ENCODE measurements around the gene LMNA. TPM values are rescaled to one million over a fixed set of nuclear protein-coding genes. Genes with fewer than 3 reads are reported as not detected.
"Not testable (repeated sequence)": the region's sequence is repeated elsewhere in the genome, so short reads cannot be mapped to it uniquely, and the experiment has no call there.

Gene LMNA
- polyA plus RNA-seq, 1 of the 3 experiments (the other 2 are of a cell fraction) = 983 TPM

- Histone ChIP-seq H4K20me1 (ENCODE audit: insufficient read depth) (peaks cover 81% of the 10 kb centered on the region), H3K79me2 (ENCODE audit: insufficient read depth) (peaks cover 95% of the 10 kb centered on the region), H3K36me3 (replicated peaks in 1 of 2; ENCODE audit: control insufficient read depth in 1 of 2, insufficient read depth in 2 of 2, low read length in 1 of 2) (peaks cover 0 to 22% of the 10 kb centered on the region in 2 experiments), H3K27me3 (ENCODE audit: insufficient read depth) (no peaks in the 10 kb centered on the region), H3K9me2 (no peaks in the 10 kb centered on the region), H3K27ac (ENCODE audit: low read depth in 2 of 2, low read length in 1 of 2) (peak overlapping the region; percentile 97 to 100), H3K4me2 (peak overlapping the region; percentile 95), H3K9ac (peak overlapping the region; percentile 97), H3K4me3 (ENCODE audit: low read depth in 2 of 2, low read length in 1 of 2) (peak overlapping the region in 1 of 2 experiments; percentile 59; a peak in 2 of 4 replicates), H3F3A (replicated peaks; ENCODE audit: insufficient read depth) (peaks cover 90% of the 10 kb centered on the region), H2AFZ (ENCODE audit: low read depth) (no peak overlapping the region), H3K9me3 (no peaks in the 10 kb centered on the region), H3K4me1 (ENCODE audit: control insufficient read depth in 1 of 2, insufficient read depth in 2 of 2, low read depth in 1 of 2, low read length in 1 of 2) (peaks cover 83 to 90% of the 10 kb centered on the region in 2 experiments)
- 66% methylated on average over 14 of the region's 17 CpGs for WGBS (ENCODE audit: low lambda C conversion rate)
- TF ChIP-seq JUND (IDR thresholded peaks at IDR 0.05) (no peak), RAD21 (IDR thresholded peaks at IDR 0.05; ENCODE audit: low read length) (no peak), MXI1 (IDR thresholded peaks at IDR 0.05; ENCODE audit: low read depth, low read length) (no peak), GABPA (IDR thresholded peaks at IDR 0.05; ENCODE audit: low read depth) (no peak), NRF1 (IDR thresholded peaks at IDR 0.05; ENCODE audit: low read depth, low read length) (no peak), USF1 (IDR thresholded peaks at IDR 0.05; ENCODE audit: borderline replicate concordance, low read depth) (peak; percentile 41; the same call in 1 of the 2 replicates), POLR2AphosphoS5 (IDR thresholded peaks at IDR 0.05; ENCODE audit: low read depth, low read length) (0 out of 2 replicates have a peak, but pooled peaks have one; percentile 45), TEAD4 (IDR thresholded peaks at IDR 0.05; ENCODE audit: borderline replicate concordance, insufficient read depth) (no peak), MEF2A (IDR thresholded peaks at IDR 0.05; ENCODE audit: borderline replicate concordance, low read depth) (no peak), RFX5 (IDR thresholded peaks at IDR 0.05; ENCODE audit: low read length) (no peak), PBX3 (IDR thresholded peaks at IDR 0.05) (no peak)
- CTCF ChIA-PET = interaction anchor here (1.0 to 40.5 kb wide), 6 partner anchors 9 to 237 kb away, joined by 3 to 1559 read pairs (median 9); partner anchors contain the start of gene MEX3A
- POLR2A ChIA-PET = no interaction called here
- DNase-seq = no peak
These were observed 10.3 kb downstream of the LMNA start for GRCh38 chr1:156124557-156125483.

- WGBS (ENCODE audit: low lambda C conversion rate) = 78% methylated on average over 10 of the region's 10 CpGs
- CTCF ChIA-PET = interaction anchor here (1.0 to 40.5 kb wide), 8 partner anchors 10 to 260 kb away, joined by 3 to 1559 read pairs (median 7); partner anchors contain the start of gene MEX3A
- DNase-seq; H3K27me3 ChIP-seq (ENCODE audit: insufficient read depth); H3K9me2 ChIP-seq; H2AFZ ChIP-seq (ENCODE audit: low read depth); H3K9me3 ChIP-seq: not testable (repeated sequence)
- Histone ChIP-seq H3F3A (replicated peaks; ENCODE audit: insufficient read depth) (peaks cover 92% of the 10 kb centered on the region), H3K79me2 (ENCODE audit: insufficient read depth) (peaks cover 93% of the 10 kb centered on the region), H3K9ac (peak overlapping the region; percentile 97), H3K4me2 (peak overlapping the region; percentile 95), H3K36me3 (replicated peaks in 1 of 2; ENCODE audit: control insufficient read depth in 1 of 2, insufficient read depth in 2 of 2, low read length in 1 of 2) (peaks cover 2 to 19% of the 10 kb centered on the region in 2 experiments), H3K4me1 (ENCODE audit: control insufficient read depth in 1 of 2, insufficient read depth in 2 of 2, low read depth in 1 of 2, low read length in 1 of 2) (peaks cover 85 to 88% of the 10 kb centered on the region in 2 experiments), H3K4me3 (ENCODE audit: low read depth in 2 of 2, low read length in 1 of 2) (peak overlapping the region in 1 of 2 experiments; percentile 59; a peak in 1 of 4 replicates), H4K20me1 (ENCODE audit: insufficient read depth) (peaks cover 80% of the 10 kb centered on the region), H3K27ac (ENCODE audit: low read depth in 2 of 2, low read length in 1 of 2) (peak overlapping the region; percentile 97 to 100)
- POLR2A ChIA-PET = interaction anchor here (0.9 kb wide), 1 partner anchor 24 kb away, joined by 3 read pairs; no protein-coding TSS in a partner anchor
These were observed 11.0 kb downstream of the LMNA start for GRCh38 chr1:156125544-156125943.

Measured in SK-N-SH (cell line).